ENCODE measurements around the gene AKAP9. TPM values are rescaled to one million over a fixed set of nuclear protein-coding genes. Genes with fewer than 3 reads are reported as not detected.

AKAP9 gene
- total and polyA plus RNA-seq, 9 of the 15 experiments (the other 6 are each of a cell fraction or from before 2014, with no cell fraction given) = 25.5 to 80.9 (median 46.3) TPM

GRCh38 chr7:92133737-92134270 is 193.1 kb downstream of the AKAP9 start (continued):
- TF ChIP-seq ID3 (CRISPR knock-in tag; IDR thresholded peaks at IDR 0.05) = no peak
- 0 out of 2 replicates have a peak, but pooled peaks have one; percentile 52 for TF ChIP-seq ID3 (tag; IDR thresholded peaks at IDR 0.05)
- peak; percentile 24 for TF ChIP-seq RBM22 (IDR thresholded peaks at IDR 0.05; ENCODE audit: low read depth, low read length, poor library complexity, severe bottlenecking)
- peak; percentile 100 for TF ChIP-seq ZBTB7A (IDR thresholded peaks at IDR 0.05; ENCODE audit: borderline replicate concordance, control insufficient read depth, low read depth, low read length)
- TF ChIP-seq PRDM10 (IDR thresholded peaks at IDR 0.05; ENCODE audit: partially characterized antibody) = peak; percentile 42
- no peak for TF ChIP-seq CREB1 (IDR thresholded peaks at IDR 0.05)
- peak; percentile 54 for TF ChIP-seq CREB1 (CRISPR knock-in tag; IDR thresholded peaks at IDR 0.05)
- peak; percentile 100 for TF ChIP-seq ZBTB1 (CRISPR knock-in tag; IDR thresholded peaks at IDR 0.05; ENCODE audit: borderline replicate concordance, low read depth)
- peak; percentile 28; the same call in 1 of the 2 replicates for TF ChIP-seq SMARCC2 (IDR thresholded peaks at IDR 0.05; ENCODE audit: low read depth)
- TF ChIP-seq CTBP1 (IDR thresholded peaks at IDR 0.05; ENCODE audit: borderline replicate concordance) = peak; percentile 58; the same call in 1 of the 2 replicates
- 0 out of 2 replicates have a peak, but pooled peaks have one; percentile 39 for TF ChIP-seq SOX6 (IDR thresholded peaks at IDR 0.05)
- TF ChIP-seq ZNF444 (CRISPR knock-in tag; IDR thresholded peaks at IDR 0.05) = 0 out of 2 replicates have a peak, but pooled peaks have one; percentile 63
- TF ChIP-seq SMARCE1 (IDR thresholded peaks at IDR 0.05) = peak; percentile 68; the same call in 1 of the 2 replicates
- no peak for TF ChIP-seq C11orf30 (IDR thresholded peaks at IDR 0.05; ENCODE audit: low read depth)
- TF ChIP-seq NR2C1 (IDR thresholded peaks at IDR 0.05) = no peak
- TF ChIP-seq NR2C1 (tag; IDR thresholded peaks at IDR 0.05) = peak; percentile 51
- peak; percentile 59 to 85; a peak in 3 of 4 replicates for TF ChIP-seq MAZ (CRISPR knock-in tag; conservative IDR thresholded peaks at IDR 0.05 in 1 of 2, IDR thresholded peaks at IDR 0.05 in 1 of 2)
- peak; percentile 72; the same call in 1 of the 2 replicates for TF ChIP-seq ETS1 (conservative IDR thresholded peaks at IDR 0.05; ENCODE audit: control insufficient read depth, low read depth, low read length)
- TF ChIP-seq HDAC6 (IDR thresholded peaks at IDR 0.05; ENCODE audit: low read depth, low read length) = no peak
- no peak for TF ChIP-seq CREB3 (tag; conservative IDR thresholded peaks at IDR 0.05; ENCODE audit: low read depth)
- TF ChIP-seq CCNT2 (IDR thresholded peaks at IDR 0.05; ENCODE audit: borderline replicate concordance, extremely low read depth, insufficient read length, low read depth, low read length) = peak; percentile 47
- 0 out of 2 replicates have a peak, but pooled peaks have one; percentile 29 for TF ChIP-seq E2F3 (CRISPR knock-in tag; IDR thresholded peaks at IDR 0.05)
- peak; percentile 49 for TF ChIP-seq RB1 (IDR thresholded peaks at IDR 0.05; ENCODE audit: low read depth)
